ENCODE results near the gene RUNX2. TPM values are rescaled to one million over a fixed set of nuclear protein-coding genes. Genes with fewer than 3 reads are reported as not detected.

The RUNX2 gene
- polyA plus RNA-seq, 1 donor from 2014 or later, result not detected

DNA sequence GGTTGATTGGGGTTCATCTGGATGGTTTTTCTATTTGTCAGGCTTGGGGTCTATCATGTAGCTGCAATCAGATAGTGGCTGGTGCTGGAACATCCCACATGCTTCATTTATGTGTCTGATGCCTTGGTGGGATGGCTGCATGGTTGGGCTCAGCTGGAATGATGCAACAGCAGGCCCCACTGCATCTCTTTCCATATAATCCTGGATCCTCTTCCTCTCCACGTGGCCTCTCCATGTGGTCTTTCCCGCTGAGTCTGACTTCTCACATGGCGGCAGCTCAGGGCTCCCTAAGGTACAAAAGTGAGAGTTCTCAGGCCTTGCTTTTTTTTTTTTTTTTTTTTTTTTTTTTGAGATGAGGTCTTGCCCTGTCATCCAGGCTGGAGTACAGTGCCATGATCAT, 114.6 kb downstream of the RUNX2 start:
- Histone ChIP-seq H3K79me2 (replicated peaks; ENCODE audit: insufficient read depth, low read length) (no peaks in the 10 kb centered on the region), H2AFZ (ENCODE audit: low read depth, low read length) (no peak overlapping the region), H3K36me3 (ENCODE audit: insufficient read depth, low read length) (no peaks in the 10 kb centered on the region), H3K27me3 (ENCODE audit: insufficient read depth, low read depth, low read length) (no peaks in the 10 kb centered on the region), H3K4me2 (ENCODE audit: low read length) (no peak overlapping the region), H3K9me2 (ENCODE audit: insufficient read depth, low read length) (no peaks in the 10 kb centered on the region), H3K27ac (ENCODE audit: low read length) (no peak overlapping the region), H3K4me3 (ENCODE audit: low read length) (no peak overlapping the region), H3K9ac (ENCODE audit: low read length) (no peak overlapping the region), H3K9me3 (ENCODE audit: low read length) (no peaks in the 10 kb centered on the region), H3F3A (ENCODE audit: insufficient read depth, low read length, poor library complexity, severe bottlenecking) (no peaks in the 10 kb centered on the region), H4K20me1 (ENCODE audit: insufficient read depth) (no peaks in the 10 kb centered on the region)
- no peak for TF ChIP-seq EZH2 (IDR thresholded peaks at IDR 0.05; ENCODE audit: borderline replicate concordance, insufficient read depth, low read length, poor library complexity, severe bottlenecking)
- TF ChIP-seq TAF1 (IDR thresholded peaks at IDR 0.05; ENCODE audit: low read depth), result no peak
- no peak for TF ChIP-seq SMC3 (conservative IDR thresholded peaks at IDR 0.05; ENCODE audit: poor library complexity)

DNA sequence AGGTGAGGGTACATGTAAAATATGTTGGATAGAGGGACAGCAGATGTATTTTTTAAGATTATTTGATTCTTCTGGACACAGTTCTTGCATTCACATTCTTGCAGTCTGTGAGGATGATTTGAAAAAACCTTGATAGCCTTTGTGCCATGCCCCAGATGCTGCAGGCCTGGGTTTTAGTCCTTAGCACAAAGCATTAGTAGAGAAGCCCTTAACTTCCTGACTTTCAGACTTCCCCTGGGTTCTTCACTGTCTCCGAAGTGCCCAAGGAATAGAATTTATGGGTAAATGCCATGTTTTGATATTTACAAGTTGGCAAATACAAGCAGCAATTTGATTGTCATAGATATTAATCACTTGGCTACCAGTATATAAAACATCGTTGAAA, 117.2 kb downstream of the RUNX2 start:
- no peaks in the 10 kb centered on the region for H3K9me2 ChIP-seq (ENCODE audit: insufficient read depth, low read length)
- no peak for TF ChIP-seq TAF1 (IDR thresholded peaks at IDR 0.05; ENCODE audit: low read depth)
- no peak for TF ChIP-seq EZH2 (IDR thresholded peaks at IDR 0.05; ENCODE audit: borderline replicate concordance, insufficient read depth, low read length, poor library complexity, severe bottlenecking)
- no peak for TF ChIP-seq RAD21 (conservative IDR thresholded peaks at IDR 0.05)
- no peak for TF ChIP-seq CTCF (IDR thresholded peaks at IDR 0.05; ENCODE audit: poor library complexity, severe bottlenecking)
- TF ChIP-seq MXI1 (conservative IDR thresholded peaks at IDR 0.05; ENCODE audit: poor library complexity, severe bottlenecking), result no peak
- no peak for TF ChIP-seq EP300 (conservative IDR thresholded peaks at IDR 0.05; ENCODE audit: poor library complexity, severe bottlenecking)
- no peak for TF ChIP-seq POLR2AphosphoS5 (IDR thresholded peaks at IDR 0.05)
- no peak for TF ChIP-seq SMC3 (conservative IDR thresholded peaks at IDR 0.05; ENCODE audit: poor library complexity)
- TF ChIP-seq REST (IDR thresholded peaks at IDR 0.05; ENCODE audit: borderline replicate concordance), result no peak
- no peaks in the 10 kb centered on the region for H3K27me3 ChIP-seq (ENCODE audit: insufficient read depth, low read depth, low read length)
- no peak overlapping the region for H2AFZ ChIP-seq (ENCODE audit: low read depth, low read length)
- H3K9me3 ChIP-seq (ENCODE audit: low read length), result no peaks in the 10 kb centered on the region
- H3K4me3 ChIP-seq (ENCODE audit: low read length), result no peak overlapping the region
- H4K20me1 ChIP-seq (ENCODE audit: insufficient read depth), result no peaks in the 10 kb centered on the region
- no peak overlapping the region for H3K27ac ChIP-seq (ENCODE audit: low read length)
- H3K36me3 ChIP-seq (ENCODE audit: insufficient read depth, low read length), result no peaks in the 10 kb centered on the region
- no peaks in the 10 kb centered on the region for H3F3A ChIP-seq (ENCODE audit: insufficient read depth, low read length, poor library complexity, severe bottlenecking)
- no peak overlapping the region for H3K4me2 ChIP-seq (ENCODE audit: low read length)
- H3K79me2 ChIP-seq (replicated peaks; ENCODE audit: insufficient read depth, low read length), result no peaks in the 10 kb centered on the region
- no peak overlapping the region for H3K9ac ChIP-seq (ENCODE audit: low read length)
